ENCODE results near the gene CSTF3. TPM values are rescaled to one million over a fixed set of nuclear protein-coding genes. Genes with fewer than 3 reads are reported as not detected.

The CSTF3 gene
- total and polyA plus RNA-seq, 4 donors, result 14.3 to 35.6 (median 27.3) TPM

- WGBS, 2 donors, result 96 to 97% methylated on average over 5 of the region's 5 CpGs
- TF ChIP-seq CTCF (IDR thresholded peaks at IDR 0.05; ENCODE audit: control extremely low read depth, extremely low read depth), result no peak
- no peak for DNase-seq
Measured at GRCh38 chr11:33157103-33158027, 3.9 kb downstream of the CSTF3 start.

GRCh38 chr11:33151399-33151798 is 9.9 kb downstream of the CSTF3 start:
- Histone ChIP-seq H3K4me3 (no peak overlapping the region), H3K36me3 (ENCODE audit: control insufficient read depth in 4 of 4, insufficient read depth in 4 of 4, low read length in 4 of 4) (peaks cover 0 to 4% (median 1%) of the 10 kb centered on the region in 4 donors), H3K9me3 (ENCODE audit: control insufficient read depth in 4 of 4, insufficient read depth in 3 of 4, low read length in 3 of 4) (no peaks in the 10 kb centered on the region), H3K27ac (ENCODE audit: low read depth in 1 of 2, low read length in 1 of 2) (no peak overlapping the region), H3K27me3 (ENCODE audit: control insufficient read depth in 3 of 3, insufficient read depth in 3 of 3, low read length in 2 of 3) (no peaks in the 10 kb centered on the region), H3K4me1 (ENCODE audit: control insufficient read depth in 5 of 5, insufficient read depth in 5 of 5, low read length in 5 of 5) (peaks cover 0 to 14% (median 2%) of the 10 kb centered on the region in 5 donors), H3K9ac (ENCODE audit: insufficient read depth in 1 of 2, low read length in 2 of 2) (no peak overlapping the region)
- WGBS, 2 donors, result 70 to 81% methylated on average over 5 of the region's 5 CpGs
- no peak for TF ChIP-seq CTCF (IDR thresholded peaks at IDR 0.05; ENCODE audit: control extremely low read depth, extremely low read depth)
- DNase-seq (peak in 2 of 3 donors; percentile 52 to 71), ATAC-seq (ENCODE audit: insufficient read depth, low FRiP score) (no peak)

More at GRCh38 chr11:33157103-33158027, 3.9 kb downstream of the CSTF3 start:
- Histone ChIP-seq H3K27me3 (ENCODE audit: control insufficient read depth in 3 of 3, insufficient read depth in 3 of 3, low read length in 2 of 3) (no peaks in the 10 kb centered on the region), H3K9ac (ENCODE audit: insufficient read depth in 1 of 2, low read length in 2 of 2) (no peak overlapping the region), H3K27ac (ENCODE audit: low read depth in 1 of 2, low read length in 1 of 2) (no peak overlapping the region), H3K4me1 (ENCODE audit: control insufficient read depth in 5 of 5, insufficient read depth in 5 of 5, low read length in 5 of 5) (peaks cover 0 to 23% (median 14%) of the 10 kb centered on the region in 5 donors), H3K4me3 (no peak overlapping the region), H3K9me3 (ENCODE audit: control insufficient read depth in 4 of 4, insufficient read depth in 3 of 4, low read length in 3 of 4) (no peaks in the 10 kb centered on the region), H3K36me3 (ENCODE audit: control insufficient read depth in 4 of 4, insufficient read depth in 4 of 4, low read length in 4 of 4) (peaks cover 0 to 2% (median 1%) of the 10 kb centered on the region in 4 donors)
- ATAC-seq (ENCODE audit: insufficient read depth, low FRiP score), result no peak

- DNase-seq (no peak), ATAC-seq (ENCODE audit: insufficient read depth, low FRiP score) (no peak)
- H3K27ac ChIP-seq (ENCODE audit: low read depth in 1 of 2, low read length in 1 of 2), result no peak overlapping the region
- peaks cover 0 to 9% (median 2%) of the 10 kb centered on the region in 5 donors for H3K4me1 ChIP-seq (ENCODE audit: control insufficient read depth in 5 of 5, insufficient read depth in 5 of 5, low read length in 5 of 5)
- TF ChIP-seq CTCF (IDR thresholded peaks at IDR 0.05; ENCODE audit: control extremely low read depth, extremely low read depth), result no peak
- no peaks in the 10 kb centered on the region for H3K9me3 ChIP-seq (ENCODE audit: control insufficient read depth in 4 of 4, insufficient read depth in 3 of 4, low read length in 3 of 4)
- no peak overlapping the region for H3K4me3 ChIP-seq
- WGBS, 2 donors, result 79 to 90% methylated on average over 5 of the region's 5 CpGs
- H3K9ac ChIP-seq (ENCODE audit: insufficient read depth in 1 of 2, low read length in 2 of 2), result no peak overlapping the region
- H3K36me3 ChIP-seq (ENCODE audit: control insufficient read depth in 4 of 4, insufficient read depth in 4 of 4, low read length in 4 of 4), result peaks cover 0 to 2% (median under 1%) of the 10 kb centered on the region in 4 donors
- no peaks in the 10 kb centered on the region for H3K27me3 ChIP-seq (ENCODE audit: control insufficient read depth in 3 of 3, insufficient read depth in 3 of 3, low read length in 2 of 3)
Measured at GRCh38 chr11:33147559-33147958, 13.7 kb downstream of the CSTF3 start.

Measured in lung (tissue), 12 donors.